ENCODE results near the gene MRPL21. TPM values are rescaled to one million over a fixed set of nuclear protein-coding genes. Genes with fewer than 3 reads are reported as not detected.

Gene MRPL21
- total RNA-seq, 3 donors from 2014 or later (not counting 1 experiment from before 2014, with no cell fraction given), result 39.0 to 47.4 (median 40.3) TPM

GRCh38 chr11:68935516-68936357 is 32.1 kb upstream of the MRPL21 start:
- intact Hi-C loops (cut with micrococcal nuclease), result no loop called here
- Mint-ChIP-seq H3K4me1 (no peaks in the 10 kb centered on the region), H3K27me3 (ENCODE audit: low read depth in 2 of 2) (no peaks in the 10 kb centered on the region), H3K36me3 (no peaks in the 10 kb centered on the region), H3K27ac (no peak overlapping the region), H3K9me3 (no peaks in the 10 kb centered on the region), H3K4me3 (no peak overlapping the region)
- no peak overlapping the region for H3K27ac ChIP-seq (ENCODE audit: low read length)
- WGBS (ENCODE audit: insufficient coverage), result 96% methylated on average over 29 of the region's 29 CpGs
- peaks cover 48% of the 10 kb centered on the region for H3K36me3 ChIP-seq (ENCODE audit: control insufficient read depth, insufficient read depth, low read length)
- H3K9me3 ChIP-seq (ENCODE audit: control insufficient read depth, insufficient read depth, low read length), result no peaks in the 10 kb centered on the region
- no peak for TF ChIP-seq CTCF (IDR thresholded peaks at IDR 0.05)
- no peak overlapping the region for H3K4me3 ChIP-seq (ENCODE audit: low read length)
- H3K4me1 ChIP-seq (ENCODE audit: control insufficient read depth, insufficient read depth, low read length), result no peaks in the 10 kb centered on the region
- no peak for DNase-seq
- H3K27me3 ChIP-seq (ENCODE audit: control insufficient read depth, insufficient read depth, low read length), result no peaks in the 10 kb centered on the region
- no peak for ATAC-seq

GRCh38 chr11:68935066-68935465 is 31.4 kb upstream of the MRPL21 start:
- Mint-ChIP-seq H3K27ac (no peak overlapping the region), H3K9me3 (no peaks in the 10 kb centered on the region), H3K4me1 (no peaks in the 10 kb centered on the region), H3K4me3 (no peak overlapping the region), H3K27me3 (ENCODE audit: low read depth in 2 of 2) (no peaks in the 10 kb centered on the region), H3K36me3 (no peaks in the 10 kb centered on the region)
- DNase-seq (no peak), ATAC-seq (no peak)
- no peak for TF ChIP-seq CTCF (IDR thresholded peaks at IDR 0.05)
- Histone ChIP-seq H3K27ac (ENCODE audit: low read length) (no peak overlapping the region), H3K36me3 (ENCODE audit: control insufficient read depth, insufficient read depth, low read length) (peaks cover 55% of the 10 kb centered on the region), H3K4me1 (ENCODE audit: control insufficient read depth, insufficient read depth, low read length) (no peaks in the 10 kb centered on the region), H3K4me3 (ENCODE audit: low read length) (no peak overlapping the region), H3K27me3 (ENCODE audit: control insufficient read depth, insufficient read depth, low read length) (no peaks in the 10 kb centered on the region), H3K9me3 (ENCODE audit: control insufficient read depth, insufficient read depth, low read length) (no peaks in the 10 kb centered on the region)
- intact Hi-C loops (cut with micrococcal nuclease), result no loop called here
- WGBS (ENCODE audit: insufficient coverage), result 97% methylated on average over 15 of the region's 15 CpGs

- no peaks in the 10 kb centered on the region for H3K9me3 Mint-ChIP-seq
- H3K4me1 Mint-ChIP-seq, result no peaks in the 10 kb centered on the region
- no peak overlapping the region for H3K27ac ChIP-seq (ENCODE audit: low read length)
- H3K4me3 Mint-ChIP-seq, result no peak overlapping the region
- TF ChIP-seq CTCF (IDR thresholded peaks at IDR 0.05), result no peak
- no peaks in the 10 kb centered on the region for H3K36me3 Mint-ChIP-seq
- H3K4me3 ChIP-seq (ENCODE audit: low read length), result no peak overlapping the region
- H3K27me3 ChIP-seq (ENCODE audit: control insufficient read depth, insufficient read depth, low read length), result no peaks in the 10 kb centered on the region
- no peak overlapping the region for H3K27ac Mint-ChIP-seq
- DNase-seq, result no peak
- 97% methylated on average over 13 of the region's 13 CpGs for WGBS (ENCODE audit: insufficient coverage)
- no peak for ATAC-seq
- peaks cover 58% of the 10 kb centered on the region for H3K36me3 ChIP-seq (ENCODE audit: control insufficient read depth, insufficient read depth, low read length)
- H3K27me3 Mint-ChIP-seq (ENCODE audit: low read depth in 2 of 2), result no peaks in the 10 kb centered on the region
- intact Hi-C loops (cut with micrococcal nuclease), result no loop called here
- H3K9me3 ChIP-seq (ENCODE audit: control insufficient read depth, insufficient read depth, low read length), result no peaks in the 10 kb centered on the region
- H3K4me1 ChIP-seq (ENCODE audit: control insufficient read depth, insufficient read depth, low read length), result no peaks in the 10 kb centered on the region
Measured at GRCh38 chr11:68934666-68935065, 31.0 kb upstream of the MRPL21 start.

- H3K27ac Mint-ChIP-seq, result no peak overlapping the region
- Histone ChIP-seq H3K36me3 (ENCODE audit: control insufficient read depth, insufficient read depth, low read length) (peaks cover 59% of the 10 kb centered on the region), H3K27ac (ENCODE audit: low read length) (no peak overlapping the region), H3K9me3 (ENCODE audit: control insufficient read depth, insufficient read depth, low read length) (no peaks in the 10 kb centered on the region), H3K4me1 (ENCODE audit: control insufficient read depth, insufficient read depth, low read length) (no peaks in the 10 kb centered on the region), H3K4me3 (ENCODE audit: low read length) (no peak overlapping the region), H3K27me3 (ENCODE audit: control insufficient read depth, insufficient read depth, low read length) (no peaks in the 10 kb centered on the region)
- no peak for DNase-seq
- ATAC-seq, result no peak
- TF ChIP-seq CTCF (IDR thresholded peaks at IDR 0.05), result no peak
- H3K36me3 Mint-ChIP-seq, result no peaks in the 10 kb centered on the region
- WGBS (ENCODE audit: insufficient coverage), result 97% methylated on average over 12 of the region's 12 CpGs
- H3K4me3 Mint-ChIP-seq, result no peak overlapping the region
- no peaks in the 10 kb centered on the region for H3K4me1 Mint-ChIP-seq
- H3K27me3 Mint-ChIP-seq (ENCODE audit: low read depth in 2 of 2), result no peaks in the 10 kb centered on the region
- intact Hi-C loops (cut with micrococcal nuclease), result no loop called here
- no peaks in the 10 kb centered on the region for H3K9me3 Mint-ChIP-seq
Measured at GRCh38 chr11:68934321-68934645, 30.7 kb upstream of the MRPL21 start.
